ENCODE data around the gene PDE4D. TPM values are rescaled to one million over a fixed set of nuclear protein-coding genes. Genes with fewer than 3 reads are reported as not detected.

PDE4D gene
- total RNA-seq, 1 experiment from 2014 or later: 2.4 TPM

GRCh38 chr5:59713498-59713844, 180.1 kb downstream of the PDE4D start:
- no TSS peak for BruUV-seq (replicated peaks)
- in situ Hi-C loops (cut with HindIII; ENCODE audit: low pct_unique_long_range_greater_than_20kb, low sequenced_read_pairs) (no loop called here), intact Hi-C loops (cut with micrococcal nuclease; ENCODE audit: unreplicated experiment) (no loop called here)
- no peaks in the 10 kb centered on the region for H3K36me3 ChIP-seq (ENCODE audit: control insufficient read depth, insufficient read depth, low read length)
- H3K4me1 ChIP-seq (ENCODE audit: control insufficient read depth, insufficient read depth, low read length): no peaks in the 10 kb centered on the region
- ATAC-seq (no peak), DNase-seq (ENCODE audit: low read depth, low spot score) (no peak)
- H3K9me3 ChIP-seq (ENCODE audit: control insufficient read depth, insufficient read depth, low read depth, low read length): no peaks in the 10 kb centered on the region
- H3K4me3 ChIP-seq (ENCODE audit: low read depth in 2 of 2, low read length in 2 of 2): no peak overlapping the region
- no peaks in the 10 kb centered on the region for H3K27me3 ChIP-seq (ENCODE audit: control insufficient read depth, insufficient read depth, low read length)
- TF ChIP-seq POLR2AphosphoS5 (IDR thresholded peaks at IDR 0.05; ENCODE audit: low read depth, low read length) (no peak), CTCF (IDR thresholded peaks at IDR 0.05) (no peak), SIN3A (IDR thresholded peaks at IDR 0.05; ENCODE audit: borderline replicate concordance, insufficient read depth, low read depth, low read length) (no peak), REST (IDR thresholded peaks at IDR 0.05; ENCODE audit: insufficient read depth in 1 of 2, low read depth in 2 of 2, low read length in 1 of 2) (no peak), TCF7L2 (IDR thresholded peaks at IDR 0.05; ENCODE audit: low read depth, low read length) (no peak)
- ChIA-PET POLR2A (no interaction called here), CTCF (no interaction called here)
- no peak overlapping the region for H3K27ac ChIP-seq (ENCODE audit: low read length)

- Histone ChIP-seq H3K27me3 (ENCODE audit: control insufficient read depth, insufficient read depth, low read length) (no peaks in the 10 kb centered on the region), H3K4me1 (ENCODE audit: control insufficient read depth, insufficient read depth, low read length) (no peaks in the 10 kb centered on the region), H3K36me3 (ENCODE audit: control insufficient read depth, insufficient read depth, low read length) (no peaks in the 10 kb centered on the region), H3K4me3 (ENCODE audit: low read depth in 2 of 2, low read length in 2 of 2) (no peak overlapping the region), H3K27ac (ENCODE audit: low read length) (no peak overlapping the region), H3K9me3 (ENCODE audit: control insufficient read depth, insufficient read depth, low read depth, low read length) (no peaks in the 10 kb centered on the region)
- intact Hi-C loops (cut with micrococcal nuclease; ENCODE audit: unreplicated experiment) (no loop called here), in situ Hi-C loops (cut with HindIII; ENCODE audit: low pct_unique_long_range_greater_than_20kb, low sequenced_read_pairs) (no loop called here)
- ChIA-PET POLR2A (no interaction called here), CTCF (no interaction called here)
- no peak for ATAC-seq
- BruUV-seq (replicated peaks): no TSS peak
- DNase-seq (ENCODE audit: low read depth, low spot score): no peak
- TF ChIP-seq SIN3A (IDR thresholded peaks at IDR 0.05; ENCODE audit: borderline replicate concordance, insufficient read depth, low read depth, low read length) (no peak), TCF7L2 (IDR thresholded peaks at IDR 0.05; ENCODE audit: low read depth, low read length) (no peak), CTCF (IDR thresholded peaks at IDR 0.05) (no peak), POLR2AphosphoS5 (IDR thresholded peaks at IDR 0.05; ENCODE audit: low read depth, low read length) (no peak), REST (IDR thresholded peaks at IDR 0.05; ENCODE audit: insufficient read depth in 1 of 2, low read depth in 2 of 2, low read length in 1 of 2) (no peak)
Measured at GRCh38 chr5:59712836-59713497, 180.6 kb downstream of the PDE4D start.
